GM23338 (cell line): ENCODE data around the gene CACNA1H. TPM values are rescaled to one million over a fixed set of nuclear protein-coding genes. Genes with fewer than 3 reads are reported as not detected.

Experiments used
- ATAC-seq: fragments of 200-7000 bp; cut with Tn5 transposase; 3 replicates; pipeline ENCODE4 v1.9.1; 2020
- DNase-seq: peaks from one replicate; pipeline ENCODE4 v3.0.0-alpha.2; 2015; ENCODE audit warnings: low spot score
- H2AFZ ChIP-seq: fragments of 200-600 bp; sonication (generic); 2 replicates; pipeline ENCODE4 v1.8.0; 2016; ENCODE audit warnings: antibody characterized with exemption, mild to moderate bottlenecking, moderate library complexity
- H3F3A ChIP-seq: fragments of 200-600 bp; sonication (generic); replicated peaks from 2 replicates; pipeline ENCODE4 v1.8.0; 2017; ENCODE audit warnings: antibody characterized with exemption, mixed run types, low read depth
- H3K27ac ChIP-seq: fragments of 200-600 bp; sonication (generic); 2 replicates; pipeline ENCODE4 v1.6.1; 2016; ENCODE audit warnings: low read depth
- H3K27me3 ChIP-seq: fragments of 200-600 bp; sonication (generic); 2 replicates; pipeline ENCODE4 v1.8.0; 2016; ENCODE audit warnings: mild to moderate bottlenecking, mixed run types, moderate library complexity; ENCODE audit not compliant: insufficient read depth
- H3K36me3 ChIP-seq: fragments of 200-600 bp; sonication (generic); 2 replicates; pipeline ENCODE4 v1.8.0; 2016; ENCODE audit warnings: mild to moderate bottlenecking; ENCODE audit not compliant: insufficient read depth
- H3K4me1 ChIP-seq: fragments of 200-600 bp; sonication (generic); 2 replicates; pipeline ENCODE4 v1.8.0; 2016; ENCODE audit warnings: mild to moderate bottlenecking, moderate library complexity; ENCODE audit not compliant: insufficient read depth
- H3K4me2 ChIP-seq: fragments of 200-600 bp; sonication (generic); 2 replicates; pipeline ENCODE4 v1.7.1; 2017; ENCODE audit warnings: mixed run types
- H3K4me3 ChIP-seq: fragments of 200-600 bp; sonication (generic); 2 replicates; pipeline ENCODE4 v1.6.1; 2016; ENCODE audit warnings: mixed run types
- H3K79me2 ChIP-seq: fragments of 200-600 bp; sonication (generic); replicated peaks from 2 replicates; pipeline ENCODE4 v1.8.0; 2017; ENCODE audit warnings: mild to moderate bottlenecking; ENCODE audit not compliant: insufficient read depth
- H3K9me2 ChIP-seq: fragments of 200-600 bp; sonication (generic); 2 replicates; pipeline ENCODE4 v1.8.0; 2017; ENCODE audit not compliant: insufficient read depth
- H4K20me1 ChIP-seq: fragments of 200-600 bp; sonication (generic); replicated peaks from 2 replicates; pipeline ENCODE4 v1.8.0; 2017; ENCODE audit warnings: mild to moderate bottlenecking; ENCODE audit not compliant: insufficient read depth
- H3K27ac Mint-ChIP-seq: 2 replicates; pipeline ENCODE4 v1.8.0; 2020; ENCODE audit warnings: inconsistent platforms, mild to moderate bottlenecking, moderate library complexity, mixed read lengths
- H3K27me3 Mint-ChIP-seq: 3 replicates; pipeline ENCODE4 v1.8.0; 2022; ENCODE audit warnings: low read depth, mild to moderate bottlenecking, moderate library complexity, mixed read lengths, inconsistent platforms; ENCODE audit not compliant: insufficient read depth, poor library complexity
- H3K36me3 Mint-ChIP-seq: 3 replicates; pipeline ENCODE4 v1.8.0; 2021; ENCODE audit warnings: low read depth, mild to moderate bottlenecking, inconsistent platforms, moderate library complexity, mixed read lengths
- H3K4me1 Mint-ChIP-seq: 3 replicates; pipeline ENCODE4 v1.8.0; 2020; ENCODE audit warnings: mild to moderate bottlenecking, inconsistent platforms, mixed read lengths
- H3K4me3 Mint-ChIP-seq: 3 replicates; pipeline ENCODE4 v1.8.0; 2021; ENCODE audit warnings: moderate library complexity, mild to moderate bottlenecking, inconsistent platforms, mixed read lengths
- H3K9me3 Mint-ChIP-seq: 3 replicates; pipeline ENCODE4 v1.8.0; 2020; ENCODE audit warnings: moderate library complexity, mild to moderate bottlenecking, inconsistent platforms, mixed read lengths
- CREB1 ChIP-seq: fragments of 250-450 bp; sonication (Bioruptor Pico); IDR thresholded peaks from 2 replicates; pipeline ENCODE4 v1.5.0; 2020; ENCODE audit warnings: low read depth, mild to moderate bottlenecking, moderate library complexity
- CTCF ChIP-seq, 2 experiments: fragments of 200-600 bp in 1 of 2; sonication (generic) in 1 of 2; conservative IDR thresholded peaks; 2 replicates each; pipeline versions ENCODE4 v1.5.1 to v1.6.1; 2016 to 2017; ENCODE audit warnings: antibody characterized with exemption in 2 of 2, low read depth in 2 of 2, mild to moderate bottlenecking in 2 of 2, moderate library complexity in 1 of 2
- ETS1 ChIP-seq: IDR thresholded peaks from 2 replicates; pipeline ENCODE4 v1.6.1; 2016; ENCODE audit warnings: antibody characterized with exemption
- EZH2 ChIP-seq: fragments of 200-600 bp; sonication (generic); IDR thresholded peaks from one replicate; pipeline ENCODE4 v1.8.0; 2017; ENCODE audit warnings: antibody characterized with exemption, mild to moderate bottlenecking, low read depth; ENCODE audit not compliant: unreplicated experiment
- JUNB ChIP-seq: IDR thresholded peaks from one replicate; pipeline ENCODE4 v1.6.1; 2016; ENCODE audit warnings: antibody characterized with exemption; ENCODE audit not compliant: unreplicated experiment
- POLR2AphosphoS5 ChIP-seq: IDR thresholded peaks from 2 replicates; pipeline ENCODE4 v1.6.1; 2016; ENCODE audit warnings: antibody characterized with exemption, low read depth
- STAT1 ChIP-seq: IDR thresholded peaks from one replicate; pipeline ENCODE4 v1.6.1; 2016; ENCODE audit warnings: antibody characterized with exemption; ENCODE audit not compliant: unreplicated experiment
- ZNF114 ChIP-seq: fragments of 250-450 bp; sonication (Bioruptor Pico); IDR thresholded peaks from 2 replicates; pipeline ENCODE4 v1.5.0; 2020; ENCODE audit warnings: mild to moderate bottlenecking, moderate library complexity
- ZNF331 ChIP-seq: fragments of 250-450 bp; sonication (Bioruptor Pico); IDR thresholded peaks from 2 replicates; pipeline ENCODE4 v1.5.0; 2020; ENCODE audit warnings: low read depth, mild to moderate bottlenecking, moderate library complexity
- ZNF462 ChIP-seq: fragments of 250-450 bp; sonication (Bioruptor Pico); IDR thresholded peaks from 2 replicates; pipeline ENCODE4 v1.5.0; 2020; ENCODE audit warnings: mild to moderate bottlenecking, moderate library complexity
- polyA plus RNA-seq: library from polyadenylated mRNA; unstranded; fragments of >200 nt; fragmentation: Nextera tagmentation; extraction: Ambion mirVana; gene quantifications from 2 replicates; pipeline ENCODE4 v1.2.1, GENCODE V29; 2016
- total RNA-seq: library from RNA; depleted of rRNA; stranded (reverse); fragments of >200 nt; shearing (Covaris generic); gene quantifications from 2 replicates; pipeline ENCODE4 v1.2.3, GENCODE V29; 2014

CACNA1H gene
- total and polyA plus RNA-seq, 2 experiments from 2014 or later: 3.5 to 43.3 TPM

GRCh38 chr16:1168837-1169236, 15.9 kb downstream of the CACNA1H start:
- ATAC-seq (no peak), DNase-seq (no peak)
- no peaks in the 10 kb centered on the region for H3K27me3 ChIP-seq
- no peaks in the 10 kb centered on the region for H3K4me1 ChIP-seq
- peaks cover 11% of the 10 kb centered on the region; the same call in 1 of the 2 replicates for H4K20me1 ChIP-seq
- no peaks in the 10 kb centered on the region for H3K9me2 ChIP-seq
- no peak overlapping the region for H2AFZ ChIP-seq
- H3K4me3 Mint-ChIP-seq: no peak overlapping the region
- no peaks in the 10 kb centered on the region for H3K4me1 Mint-ChIP-seq
- no peak for TF ChIP-seq JUNB
- no peak for TF ChIP-seq CREB1 (CRISPR knock-in tag)
- TF ChIP-seq ZNF114 (CRISPR knock-in tag): no peak
- TF ChIP-seq ZNF331 (CRISPR knock-in tag): no peak
- no peak for TF ChIP-seq POLR2AphosphoS5
- no peak for TF ChIP-seq STAT1
- no peak for TF ChIP-seq EZH2
- no peak for TF ChIP-seq ETS1
- no peak for TF ChIP-seq ZNF462
- no peak for TF ChIP-seq CTCF (conservative IDR thresholded peaks at IDR 0.05; ENCODE audit: low read depth in 2 of 2)
- H3K27me3 Mint-ChIP-seq: peaks cover 2% of the 10 kb centered on the region
- no peaks in the 10 kb centered on the region for H3K36me3 Mint-ChIP-seq
- H3K36me3 ChIP-seq: no peaks in the 10 kb centered on the region
- H3K4me3 ChIP-seq: no peak overlapping the region
- peaks cover 14% of the 10 kb centered on the region for H3K79me2 ChIP-seq
- H3K4me2 ChIP-seq: no peak overlapping the region
- no peaks in the 10 kb centered on the region for H3K9me3 Mint-ChIP-seq
- H3K27ac ChIP-seq: no peak overlapping the region
- no peaks in the 10 kb centered on the region; the same call in 1 of the 2 replicates for H3F3A ChIP-seq
- no peak overlapping the region for H3K27ac Mint-ChIP-seq
